ENCODE data around the gene C19orf38.

The C19orf38 gene

DNA sequence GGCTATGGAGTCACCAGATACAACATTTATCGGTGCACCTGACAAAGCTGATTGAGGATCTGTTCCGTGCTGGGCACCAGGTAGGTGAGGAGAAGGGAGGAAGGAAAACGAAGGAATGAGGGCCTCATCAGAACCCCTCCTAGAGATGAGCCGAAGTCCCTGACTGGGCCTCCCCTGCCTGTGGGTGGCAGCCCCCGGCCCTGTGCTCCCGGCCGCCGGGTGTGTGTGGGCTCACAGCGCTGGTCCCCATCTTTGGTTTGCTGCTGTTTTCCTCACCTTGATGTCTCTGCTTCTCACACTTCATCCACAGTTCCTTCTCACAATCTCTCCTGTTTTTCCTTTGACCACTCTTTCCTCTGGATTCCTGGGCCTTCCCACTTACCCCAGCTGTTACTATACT, 45.0 kb upstream of the C19orf38 start:
- H3K4me3 ChIP-seq (ENCODE audit: low read length) = no peak overlapping the region
- no peak overlapping the region for H3K27ac ChIP-seq (ENCODE audit: low read depth, low read length)
- H3K9me3 ChIP-seq (ENCODE audit: control insufficient read depth, insufficient read depth, low read length) = no peaks in the 10 kb centered on the region
- H3K4me1 ChIP-seq (ENCODE audit: control insufficient read depth, low read length) = no peaks in the 10 kb centered on the region
- no peaks in the 10 kb centered on the region for H4K20me1 ChIP-seq (ENCODE audit: control insufficient read depth, insufficient read depth, low read depth, low read length)
- H3K36me3 ChIP-seq (ENCODE audit: control insufficient read depth, low read length) = peaks cover 35% of the 10 kb centered on the region
- H3K4me2 ChIP-seq (ENCODE audit: low read length) = no peak overlapping the region
- H3F3A ChIP-seq (ENCODE audit: control insufficient read depth, insufficient read depth) = no peaks in the 10 kb centered on the region
- no peaks in the 10 kb centered on the region for H3K9me2 ChIP-seq (replicated peaks; ENCODE audit: control insufficient read depth, low read length)
- H3K79me2 ChIP-seq (ENCODE audit: control insufficient read depth, low read length) = no peaks in the 10 kb centered on the region
- TF ChIP-seq, protein P1, sequence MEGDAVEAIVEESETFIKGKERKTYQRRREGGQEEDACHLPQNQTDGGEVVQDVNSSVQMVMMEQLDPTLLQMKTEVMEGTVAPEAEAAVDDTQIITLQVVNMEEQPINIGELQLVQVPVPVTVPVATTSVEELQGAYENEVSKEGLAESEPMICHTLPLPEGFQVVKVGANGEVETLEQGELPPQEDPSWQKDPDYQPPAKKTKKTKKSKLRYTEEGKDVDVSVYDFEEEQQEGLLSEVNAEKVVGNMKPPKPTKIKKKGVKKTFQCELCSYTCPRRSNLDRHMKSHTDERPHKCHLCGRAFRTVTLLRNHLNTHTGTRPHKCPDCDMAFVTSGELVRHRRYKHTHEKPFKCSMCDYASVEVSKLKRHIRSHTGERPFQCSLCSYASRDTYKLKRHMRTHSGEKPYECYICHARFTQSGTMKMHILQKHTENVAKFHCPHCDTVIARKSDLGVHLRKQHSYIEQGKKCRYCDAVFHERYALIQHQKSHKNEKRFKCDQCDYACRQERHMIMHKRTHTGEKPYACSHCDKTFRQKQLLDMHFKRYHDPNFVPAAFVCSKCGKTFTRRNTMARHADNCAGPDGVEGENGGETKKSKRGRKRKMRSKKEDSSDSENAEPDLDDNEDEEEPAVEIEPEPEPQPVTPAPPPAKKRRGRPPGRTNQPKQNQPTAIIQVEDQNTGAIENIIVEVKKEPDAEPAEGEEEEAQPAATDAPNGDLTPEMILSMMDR (IDR thresholded peaks at IDR 0.05; ENCODE audit: low read depth, low read length, poor library complexity, severe bottlenecking) = no peak
- TF ChIP-seq EZH2phosphoT487 (IDR thresholded peaks at IDR 0.05; ENCODE audit: borderline replicate concordance, low read length) = no peak
- H3K27me3 ChIP-seq (ENCODE audit: control insufficient read depth, low read length) = no peaks in the 10 kb centered on the region

DNA sequence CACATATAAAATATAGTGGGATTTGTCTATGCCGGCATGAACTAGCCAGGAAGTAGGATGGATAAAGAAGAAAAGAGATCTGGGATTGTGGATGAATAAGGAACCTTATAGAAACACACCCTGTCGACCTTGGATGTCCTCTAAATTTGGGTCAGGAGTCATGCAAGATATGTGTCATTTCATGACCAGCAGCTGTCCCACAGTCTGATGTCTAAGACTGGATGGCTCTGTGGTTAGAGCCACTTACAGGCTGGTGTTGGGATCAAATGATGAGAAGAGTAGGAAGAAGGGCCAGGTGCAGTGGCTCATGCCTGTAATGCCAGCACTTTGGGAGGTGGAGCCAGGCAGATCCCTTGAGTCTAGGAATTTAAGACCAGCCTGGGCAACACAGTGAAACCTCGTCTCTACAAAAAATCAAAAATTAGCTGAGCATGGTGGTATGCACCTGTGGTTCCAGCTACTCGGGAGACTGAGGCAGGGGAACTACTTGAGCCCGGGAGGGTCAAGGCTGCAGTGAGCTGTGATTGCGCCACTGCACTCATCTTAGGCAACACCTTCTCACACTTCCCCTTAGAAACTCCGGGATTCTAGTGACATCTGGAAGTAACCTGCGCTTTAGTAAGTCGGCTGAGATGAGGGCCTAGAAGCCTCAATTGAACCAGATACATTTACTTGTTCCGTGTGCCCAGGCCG, 43.0 kb upstream of the C19orf38 start:
- Histone ChIP-seq H3K27me3 (ENCODE audit: control insufficient read depth, low read length) (no peaks in the 10 kb centered on the region), H3K4me2 (ENCODE audit: low read length) (no peak overlapping the region), H3K36me3 (ENCODE audit: control insufficient read depth, low read length) (peaks cover 35% of the 10 kb centered on the region), H3K4me3 (ENCODE audit: low read length) (no peak overlapping the region), H3K9me3 (ENCODE audit: control insufficient read depth, insufficient read depth, low read length) (no peaks in the 10 kb centered on the region), H3K79me2 (ENCODE audit: control insufficient read depth, low read length) (no peaks in the 10 kb centered on the region), H3F3A (ENCODE audit: control insufficient read depth, insufficient read depth) (no peaks in the 10 kb centered on the region), H3K9me2 (replicated peaks; ENCODE audit: control insufficient read depth, low read length) (no peaks in the 10 kb centered on the region), H4K20me1 (ENCODE audit: control insufficient read depth, insufficient read depth, low read depth, low read length) (no peaks in the 10 kb centered on the region), H3K27ac (ENCODE audit: low read depth, low read length) (no peak overlapping the region), H3K4me1 (ENCODE audit: control insufficient read depth, low read length) (no peaks in the 10 kb centered on the region)
- TF ChIP-seq, protein P1 (IDR thresholded peaks at IDR 0.05; ENCODE audit: low read depth, low read length, poor library complexity, severe bottlenecking) = no peak
- TF ChIP-seq EZH2phosphoT487 (IDR thresholded peaks at IDR 0.05; ENCODE audit: borderline replicate concordance, low read length) = no peak

- Histone ChIP-seq H3K27ac (ENCODE audit: low read depth, low read length) (no peak overlapping the region), H3K36me3 (ENCODE audit: control insufficient read depth, low read length) (peaks cover 30% of the 10 kb centered on the region)
These were observed 42.4 kb upstream of the C19orf38 start for GRCh38 chr19:10805758-10806247.

More at GRCh38 chr19:10805758-10806247, 42.4 kb upstream of the C19orf38 start:
- H4K20me1 ChIP-seq (ENCODE audit: control insufficient read depth, insufficient read depth, low read depth, low read length) = no peaks in the 10 kb centered on the region
- H3K27me3 ChIP-seq (ENCODE audit: control insufficient read depth, low read length) = no peaks in the 10 kb centered on the region
- no peaks in the 10 kb centered on the region for H3F3A ChIP-seq (ENCODE audit: control insufficient read depth, insufficient read depth)
- TF ChIP-seq, protein P1 (IDR thresholded peaks at IDR 0.05; ENCODE audit: low read depth, low read length, poor library complexity, severe bottlenecking) = no peak
- TF ChIP-seq EZH2phosphoT487 (IDR thresholded peaks at IDR 0.05; ENCODE audit: borderline replicate concordance, low read length) = no peak
- H3K4me1 ChIP-seq (ENCODE audit: control insufficient read depth, low read length) = no peaks in the 10 kb centered on the region
- no peaks in the 10 kb centered on the region for H3K9me3 ChIP-seq (ENCODE audit: control insufficient read depth, insufficient read depth, low read length)
- no peak overlapping the region for H3K4me3 ChIP-seq (ENCODE audit: low read length)
- no peak overlapping the region for H3K4me2 ChIP-seq (ENCODE audit: low read length)
- no peaks in the 10 kb centered on the region for H3K79me2 ChIP-seq (ENCODE audit: control insufficient read depth, low read length)
- H3K9me2 ChIP-seq (replicated peaks; ENCODE audit: control insufficient read depth, low read length) = no peaks in the 10 kb centered on the region
